LHCN-M2 (cell line): ENCODE results near the gene SHISA4. TPM values are rescaled to one million over a fixed set of nuclear protein-coding genes. Genes with fewer than 3 reads are reported as not detected.
A peak's percentile ranks its signal among the peaks of the same experiment; 100 is the strongest.
"Not testable (repeated sequence)": the region's sequence is repeated elsewhere in the genome, so short reads cannot be mapped to it uniquely, and the experiment has no call there.

ENCODE experiments used
- DNase-seq: peaks from one replicate; pipeline ENCODE4 v3.0.0-alpha.2; 2012; ENCODE audit warnings: low read depth
- total RNA-seq: library from RNA; depleted of rRNA; stranded (reverse); fragments of >200 nt; gene quantifications from 2 replicates; pipeline ENCODE4 v1.2.3, GENCODE V29; 2014

The SHISA4 gene
- total RNA-seq, 1 experiment from 2014 or later = 30.6 TPM

DNA sequence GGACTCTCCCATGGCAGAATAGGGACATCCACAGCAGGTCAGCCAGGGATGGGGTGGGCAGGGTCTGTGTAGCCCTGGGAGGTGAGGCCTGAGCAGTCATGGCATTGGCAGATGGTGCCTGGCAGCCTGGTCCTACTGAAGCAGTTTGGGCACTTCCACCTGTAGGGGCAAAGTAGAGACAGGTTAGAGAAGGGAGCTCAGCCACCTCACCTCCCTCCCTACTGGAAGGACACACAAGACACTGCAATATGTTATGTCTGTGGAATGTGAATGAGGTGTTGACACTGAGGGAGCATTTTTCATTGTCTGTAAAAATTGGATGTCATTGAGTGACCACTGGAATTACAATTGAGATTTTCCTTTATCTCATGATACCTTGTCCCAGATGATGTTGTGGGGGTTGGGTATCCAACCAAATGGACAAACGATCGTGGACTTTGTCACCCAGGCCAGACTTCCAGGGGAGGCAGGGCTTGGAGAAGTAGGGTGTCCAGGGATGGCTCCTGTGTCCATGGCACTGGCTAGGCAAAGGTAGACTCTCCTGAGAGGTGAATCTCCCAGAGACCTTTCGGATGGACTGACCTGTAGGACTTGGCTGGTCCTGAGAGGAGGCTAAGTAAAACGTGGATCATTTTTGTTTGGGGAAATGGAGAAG is 9.7 kb downstream of the SHISA4 start:
- DNase-seq = no peak

DNA sequence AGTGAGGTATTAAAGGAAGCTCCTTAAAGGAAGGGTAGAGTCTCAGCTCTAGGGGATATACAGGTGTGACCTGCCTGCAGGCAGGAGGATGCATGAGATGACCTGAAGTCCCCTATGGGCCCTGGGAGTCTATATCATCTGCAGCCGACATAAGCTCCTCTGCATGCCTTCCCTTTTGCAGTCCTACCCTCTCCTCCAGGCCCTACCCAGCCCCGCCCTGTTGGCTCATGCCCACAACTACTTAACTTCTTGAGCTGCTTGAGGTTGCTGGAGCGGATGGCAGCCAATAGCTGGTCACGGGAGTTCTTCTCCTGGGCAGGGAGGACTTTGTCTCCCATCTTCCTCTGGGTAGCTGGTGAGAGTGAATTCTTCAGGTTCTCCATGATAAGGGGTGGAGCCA is 10.3 kb downstream of the SHISA4 start:
- DNase-seq = no peak

DNA sequence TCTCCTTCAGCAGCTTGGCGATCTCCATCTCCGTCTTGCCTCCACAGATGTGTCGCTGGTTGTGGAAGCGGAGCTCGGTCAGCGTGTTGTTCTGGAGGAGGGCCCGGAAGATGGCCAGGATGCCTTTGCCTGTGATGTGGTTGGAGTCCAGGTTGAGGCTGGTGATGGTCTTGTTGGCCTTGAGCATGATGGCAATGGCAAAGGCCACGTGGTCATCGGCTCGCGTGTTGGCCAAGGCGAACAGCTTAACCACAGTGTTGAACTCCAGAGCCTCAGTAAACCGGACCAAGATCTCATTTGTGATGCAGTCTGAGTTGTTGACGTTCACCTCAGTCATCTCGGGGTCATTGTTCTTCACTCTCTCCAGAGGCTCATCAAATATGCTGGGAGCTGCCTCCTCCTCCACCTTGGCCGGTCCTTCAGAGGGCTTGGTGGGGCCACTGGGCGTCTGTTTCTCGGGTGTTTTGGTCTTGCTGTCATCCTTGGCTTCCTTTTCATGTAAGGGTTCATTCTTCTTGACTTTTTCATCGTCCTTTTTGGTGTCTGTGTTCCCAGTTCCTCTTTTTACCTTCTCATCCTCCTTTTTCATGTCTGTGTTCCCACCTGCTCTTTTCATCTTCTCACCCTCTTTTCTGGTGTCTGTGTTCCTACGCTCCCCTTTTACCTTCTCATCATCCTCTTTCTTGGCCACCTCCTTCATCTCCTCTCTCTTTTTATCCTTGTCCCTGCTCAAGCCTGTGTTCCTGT is 11.2 kb downstream of the SHISA4 start:
- DNase-seq = no peak

DNA sequence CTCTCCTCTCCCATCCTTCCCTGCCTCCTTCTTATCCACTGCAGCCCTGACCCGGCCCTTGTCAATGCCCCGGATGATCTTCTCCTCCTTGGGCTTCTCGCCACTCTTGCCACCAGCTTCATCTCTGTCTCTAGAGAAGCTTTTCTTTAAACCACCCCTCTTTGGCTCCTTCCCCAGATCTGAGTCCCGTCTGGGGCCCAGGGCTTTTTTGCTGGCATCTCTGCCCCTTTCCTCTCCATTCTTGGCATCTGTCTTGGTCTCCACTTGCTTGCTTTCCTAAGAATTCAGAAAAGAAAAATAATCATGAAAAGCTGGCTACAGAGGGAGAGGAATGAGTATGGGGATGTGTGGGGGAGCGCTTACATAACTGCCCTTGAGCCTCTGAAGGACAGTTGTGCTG is 11.8 kb downstream of the SHISA4 start:
- no peak for DNase-seq

DNA sequence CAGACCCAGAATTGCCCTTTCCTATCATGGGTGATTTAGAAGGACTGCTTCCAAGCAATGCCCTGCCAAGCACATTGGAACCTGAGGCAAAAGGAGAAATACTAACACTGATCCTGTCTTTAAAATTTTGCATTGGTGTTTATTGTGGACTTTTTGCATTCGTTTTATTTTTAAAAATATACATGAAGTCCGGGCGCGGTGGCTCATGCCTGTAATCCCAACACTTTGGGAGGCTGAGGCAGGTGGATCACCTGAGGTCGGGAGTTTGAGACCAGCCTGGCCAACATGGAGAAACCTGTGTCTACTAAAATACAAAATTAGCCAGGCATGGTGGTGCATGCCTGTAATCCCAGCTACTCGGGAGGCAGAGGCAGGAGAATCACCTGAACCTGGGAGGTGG is 12.3 kb downstream of the SHISA4 start:
- DNase-seq = not testable (repeated sequence)

DNA sequence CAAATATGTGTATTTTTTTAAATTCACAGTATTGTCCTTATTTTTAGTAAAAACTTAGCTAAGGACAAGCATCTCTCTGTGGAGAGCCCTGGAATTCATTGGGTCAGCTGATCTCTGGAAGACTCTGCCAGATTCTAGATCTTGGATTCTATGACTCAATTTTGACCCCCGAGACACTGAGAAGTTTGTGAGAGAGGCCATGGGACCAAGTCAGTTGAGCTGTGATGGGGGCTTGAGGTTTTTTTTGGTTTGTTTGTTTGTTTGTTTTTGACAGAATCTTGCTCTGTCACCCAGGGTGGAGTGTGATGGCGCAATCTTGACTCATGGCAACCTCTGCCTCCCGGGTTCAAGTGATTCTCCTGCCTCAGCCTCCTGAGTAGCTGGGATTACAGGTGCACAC is 13.5 kb downstream of the SHISA4 start:
- peak; percentile 34 for DNase-seq

DNA sequence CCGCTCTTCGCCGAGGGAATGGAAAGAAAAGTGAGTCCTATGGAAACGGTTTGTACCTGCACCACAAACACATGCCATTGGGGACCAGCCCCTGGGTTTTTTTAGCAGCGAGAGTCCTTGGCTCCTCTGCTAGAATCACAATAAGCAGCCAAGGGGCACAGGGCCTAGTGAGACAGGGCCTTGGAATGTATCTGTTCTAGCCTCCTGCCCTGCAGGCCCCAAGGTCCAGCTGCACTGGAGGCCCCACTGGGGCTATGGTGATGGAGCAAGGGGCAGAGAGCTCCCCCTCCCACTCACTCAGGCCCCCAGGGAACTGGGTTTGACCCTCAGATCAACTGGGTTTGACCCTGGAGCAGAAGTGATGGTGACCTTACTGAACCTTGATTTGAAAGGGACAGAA is 14.4 kb downstream of the SHISA4 start:
- DNase-seq = peak; percentile 39

DNA sequence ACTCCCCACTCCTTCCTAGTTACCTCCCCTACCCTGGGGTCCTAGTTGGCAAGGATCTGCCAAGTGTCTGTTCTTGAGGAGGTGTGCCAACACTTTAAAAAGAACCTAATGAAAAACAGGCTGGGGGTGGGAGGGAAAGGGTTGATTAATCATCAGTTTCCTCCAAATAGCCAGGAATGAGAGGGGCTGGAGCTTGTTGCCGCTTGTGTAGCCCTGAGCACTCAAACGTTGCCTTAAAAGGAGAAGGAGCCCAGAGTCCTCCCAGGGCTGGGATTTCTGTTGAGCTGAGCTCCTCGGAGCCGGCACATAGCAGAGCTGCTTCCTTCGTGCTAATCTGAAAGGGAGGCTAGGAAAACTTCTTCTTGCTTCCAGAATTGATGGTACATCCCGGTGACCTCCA is 15.9 kb downstream of the SHISA4 start:
- DNase-seq = peak; percentile 40

DNA sequence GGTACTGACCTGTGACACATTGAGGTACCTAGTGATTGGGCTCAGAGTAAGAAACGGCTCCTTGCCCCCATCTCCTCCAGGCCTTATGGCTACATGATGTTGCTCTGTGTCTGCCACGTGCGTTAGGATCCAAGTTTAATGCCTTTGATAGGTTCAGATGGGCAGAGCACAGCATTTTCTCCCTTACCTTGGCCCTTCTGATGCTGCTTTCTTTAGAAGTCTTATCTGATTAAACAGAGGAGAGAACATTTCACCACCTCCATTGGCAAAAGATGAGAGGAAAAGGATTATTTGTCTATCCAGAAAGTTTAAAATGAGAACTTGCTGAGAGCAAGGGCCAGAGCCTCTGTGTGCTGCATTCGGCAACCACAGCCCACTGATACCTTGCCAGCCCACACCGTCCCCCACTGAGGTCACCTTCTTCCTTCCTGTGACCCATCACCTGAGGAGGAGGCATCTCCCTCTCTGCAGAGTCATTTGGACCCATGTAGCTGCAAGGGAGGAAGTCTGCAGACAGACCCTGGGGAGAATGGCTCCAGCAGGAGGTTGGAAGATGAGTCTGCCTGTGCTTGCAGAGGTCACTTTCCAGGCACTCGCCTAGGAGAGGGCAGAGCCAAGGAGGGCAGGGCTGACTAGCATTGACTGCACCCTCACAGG is 16.7 kb downstream of the SHISA4 start:
- DNase-seq = no peak

DNA sequence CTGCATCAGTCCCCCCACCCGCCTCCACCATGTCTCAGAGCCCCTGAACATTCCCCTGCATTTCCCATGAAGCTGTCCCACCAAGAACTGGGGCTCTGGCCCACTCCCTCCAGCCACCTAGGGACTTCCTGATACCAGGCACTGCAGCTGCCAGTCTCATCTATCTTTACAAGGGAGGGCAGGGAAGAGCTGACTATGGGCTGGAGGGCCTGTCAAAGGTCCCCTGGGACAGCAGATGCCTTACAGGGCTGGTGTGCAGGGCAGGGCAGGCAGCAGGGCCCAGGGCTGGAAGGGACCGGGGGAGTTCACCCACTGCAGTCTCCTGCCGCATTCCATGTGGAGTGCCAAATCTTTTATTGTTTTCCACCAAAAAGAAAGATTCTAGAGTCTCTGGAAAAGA is 17.6 kb downstream of the SHISA4 start:
- peak; percentile 52 for DNase-seq

DNA sequence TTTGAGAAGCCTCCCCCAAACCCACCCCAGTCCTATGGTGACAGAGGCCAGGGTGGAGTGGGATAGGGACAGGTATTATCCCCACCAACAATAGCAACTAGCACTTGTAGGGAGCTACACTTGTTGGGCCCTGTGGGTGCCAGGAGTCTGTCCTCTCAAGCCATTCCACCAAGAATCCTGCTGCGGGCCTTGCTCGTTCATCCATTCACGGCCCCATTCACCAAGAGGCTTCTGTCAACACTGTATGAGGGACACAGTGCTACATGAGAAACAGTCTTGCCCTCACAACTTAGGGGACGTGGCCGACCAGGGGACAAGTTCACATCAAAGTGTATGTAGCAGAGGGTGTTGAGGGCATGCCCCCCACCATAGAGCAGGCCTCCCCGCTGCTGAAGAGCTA is 18.9 kb downstream of the SHISA4 start:
- no peak for DNase-seq

DNA sequence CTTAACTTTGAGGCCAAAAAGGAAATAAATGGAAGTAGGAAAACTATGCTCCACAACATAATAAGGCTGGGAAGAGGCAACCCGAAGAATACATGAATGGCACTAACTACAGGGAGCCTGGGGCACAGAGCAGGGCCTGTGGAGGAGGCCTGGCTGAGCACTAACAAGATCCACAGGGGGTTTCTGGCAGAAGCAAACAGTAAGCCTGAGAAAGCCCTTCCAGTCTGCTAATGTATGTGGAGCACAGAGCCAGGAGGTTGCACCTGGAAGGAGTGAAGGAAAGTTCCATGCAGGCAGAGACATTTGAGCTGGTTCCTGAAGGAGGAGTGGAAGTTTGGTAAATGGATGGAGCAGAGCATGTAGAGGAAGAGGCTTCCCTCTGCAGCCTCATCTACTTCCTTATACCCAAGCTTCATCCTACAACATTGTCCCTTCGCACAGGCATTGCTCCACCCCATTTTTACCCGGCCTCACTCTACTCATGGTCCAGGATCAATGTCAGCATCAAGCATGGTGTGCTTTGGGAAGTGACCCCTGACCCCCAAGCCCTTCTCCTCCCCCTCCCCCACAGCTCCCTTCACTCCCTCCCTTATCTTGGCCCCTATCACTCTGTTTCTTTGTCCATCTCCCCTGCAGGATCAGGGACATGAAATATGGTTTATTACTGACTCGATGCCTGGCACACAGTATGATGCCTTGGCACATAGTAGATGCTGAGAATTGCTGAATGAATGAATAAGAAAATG is 23.3 kb downstream of the SHISA4 start:
- no peak for DNase-seq

DNA sequence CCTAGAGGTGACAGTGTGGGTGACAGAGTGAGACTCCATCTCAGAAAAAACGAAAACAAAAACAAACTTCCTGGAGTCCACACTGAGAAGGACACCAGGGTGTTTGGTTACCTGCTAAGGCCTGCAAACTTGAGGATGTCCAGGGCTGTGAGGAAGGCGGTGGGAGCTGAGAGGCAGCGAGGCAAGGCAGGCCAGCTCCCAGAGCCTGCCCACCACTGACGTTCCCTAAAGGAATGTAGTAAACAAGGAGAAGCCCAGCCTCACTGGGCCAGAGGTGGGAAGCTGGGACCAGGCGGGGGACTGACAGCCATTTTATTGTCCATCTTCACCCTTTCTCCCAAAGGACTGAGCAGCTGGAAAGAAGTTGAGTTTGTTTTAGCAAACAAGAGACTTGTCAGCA is 24.1 kb downstream of the SHISA4 start:
- DNase-seq = no peak

DNA sequence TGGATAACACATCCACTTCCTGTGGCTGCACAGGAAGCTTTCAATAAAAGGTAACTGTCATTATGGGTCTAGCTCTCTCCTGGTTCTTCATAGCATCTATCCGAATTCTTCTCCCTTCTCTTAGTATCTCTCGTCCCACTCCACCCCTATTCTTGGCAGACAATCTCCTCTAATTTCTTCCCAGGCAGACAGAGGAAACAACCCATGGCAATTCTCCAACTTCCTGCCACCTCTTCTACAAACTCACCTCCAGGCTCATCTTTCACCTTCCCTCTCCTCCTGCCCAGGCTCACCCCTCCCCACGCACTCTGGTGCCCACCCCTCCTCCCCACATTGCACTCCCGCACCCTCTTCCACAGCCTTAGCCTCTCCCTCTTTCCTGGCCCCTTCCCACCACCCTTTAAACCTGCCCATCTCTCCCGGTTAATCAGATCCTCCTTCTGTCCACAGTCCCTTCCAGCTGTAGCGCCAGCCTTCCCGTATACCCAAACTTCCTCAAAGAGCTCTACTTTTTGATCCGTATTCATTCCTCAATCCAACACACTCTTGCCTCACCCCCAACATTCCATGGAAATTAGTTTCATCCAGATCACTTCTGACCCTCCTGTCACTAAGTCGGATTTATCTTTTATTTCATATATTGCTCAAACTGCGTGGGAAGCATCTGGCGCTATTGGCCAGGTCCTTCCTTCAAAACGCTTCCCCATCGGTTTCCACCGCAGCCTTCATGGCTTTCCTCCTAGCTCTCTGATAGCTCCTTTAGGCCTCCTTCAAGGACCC is 25.9 kb downstream of the SHISA4 start:
- no peak for DNase-seq

DNA sequence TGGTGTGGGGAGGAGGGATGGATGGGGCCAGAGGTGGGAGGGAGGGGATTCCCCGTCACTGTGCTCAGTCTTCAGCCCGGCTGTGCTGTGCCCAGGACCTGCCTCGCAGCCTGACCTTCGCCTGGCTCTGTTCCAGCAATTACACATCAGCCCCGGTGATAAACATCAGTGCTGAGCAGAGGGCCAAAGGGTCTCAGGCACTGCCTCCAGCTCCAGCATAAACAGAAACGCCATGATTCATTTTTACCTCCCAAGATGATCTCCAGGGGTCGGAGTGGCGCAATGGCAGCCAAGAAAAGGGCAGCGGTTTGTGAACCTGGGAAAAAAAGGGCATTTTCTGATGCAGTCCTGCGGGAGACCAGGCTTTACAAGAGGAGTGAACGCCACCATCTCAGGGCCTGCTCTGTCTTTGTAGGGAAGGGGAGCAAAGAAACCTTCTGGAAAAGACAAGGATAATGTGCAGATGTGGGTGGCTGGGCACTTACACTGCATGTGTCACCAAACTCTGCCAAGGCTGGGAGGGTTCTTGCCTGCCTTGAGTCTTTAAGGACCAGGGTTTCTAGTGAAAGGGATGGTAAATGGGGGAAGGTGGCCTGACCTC is 28.1 kb downstream of the SHISA4 start:
- peak; percentile 79 for DNase-seq

DNA sequence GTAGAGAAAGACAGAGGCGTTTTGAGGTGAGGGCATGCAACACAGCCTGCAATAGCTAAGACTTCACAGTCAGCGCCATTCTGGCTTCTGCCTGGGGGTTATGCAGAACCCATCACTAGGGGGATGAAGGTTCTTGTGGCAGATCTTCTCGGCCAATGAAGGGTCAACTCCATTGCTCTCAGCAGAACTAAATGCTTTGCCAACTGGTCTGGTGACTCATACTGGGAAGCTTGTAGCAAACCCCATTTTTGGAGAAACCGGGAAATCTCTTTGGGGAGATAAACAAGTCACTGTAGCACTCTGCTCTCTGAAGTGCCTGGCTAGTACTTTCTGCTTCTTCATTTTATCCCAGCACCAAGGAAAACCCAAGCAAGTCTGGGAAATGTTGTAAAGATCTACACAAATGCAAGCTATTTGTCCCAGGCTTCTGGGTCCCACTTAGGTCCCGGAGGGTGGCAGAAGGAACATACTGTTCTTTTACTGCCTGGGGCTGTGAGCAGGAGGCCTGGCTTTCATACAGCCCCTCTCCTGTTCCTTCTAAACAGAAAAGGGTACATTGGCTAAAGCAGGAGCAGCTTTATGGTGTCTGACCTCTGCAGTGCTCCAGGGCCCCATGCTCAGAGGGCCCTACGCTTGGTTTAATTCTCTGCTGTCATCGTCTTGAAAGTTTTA is 28.8 kb downstream of the SHISA4 start:
- peak; percentile 91 for DNase-seq

DNA sequence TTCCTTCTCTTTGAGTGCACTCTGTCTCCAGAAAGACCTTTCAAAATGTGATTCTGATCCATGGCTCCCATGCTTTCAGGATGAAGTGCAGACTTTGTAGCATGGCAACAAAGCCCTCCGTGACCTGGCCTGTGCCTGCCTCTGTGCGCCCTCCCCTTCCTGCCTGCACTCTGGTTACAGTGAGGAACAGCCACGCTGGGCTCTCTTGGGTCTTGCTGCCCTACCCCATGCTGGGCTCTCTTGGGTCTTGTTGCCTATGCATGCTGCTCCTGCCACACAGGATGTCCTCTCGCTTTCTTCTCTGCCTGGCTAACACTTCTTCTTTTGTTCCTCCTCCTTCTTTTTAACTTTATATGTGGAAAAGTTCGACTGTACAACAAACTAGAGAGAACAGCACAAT is 29.6 kb downstream of the SHISA4 start:
- no peak for DNase-seq

DNA sequence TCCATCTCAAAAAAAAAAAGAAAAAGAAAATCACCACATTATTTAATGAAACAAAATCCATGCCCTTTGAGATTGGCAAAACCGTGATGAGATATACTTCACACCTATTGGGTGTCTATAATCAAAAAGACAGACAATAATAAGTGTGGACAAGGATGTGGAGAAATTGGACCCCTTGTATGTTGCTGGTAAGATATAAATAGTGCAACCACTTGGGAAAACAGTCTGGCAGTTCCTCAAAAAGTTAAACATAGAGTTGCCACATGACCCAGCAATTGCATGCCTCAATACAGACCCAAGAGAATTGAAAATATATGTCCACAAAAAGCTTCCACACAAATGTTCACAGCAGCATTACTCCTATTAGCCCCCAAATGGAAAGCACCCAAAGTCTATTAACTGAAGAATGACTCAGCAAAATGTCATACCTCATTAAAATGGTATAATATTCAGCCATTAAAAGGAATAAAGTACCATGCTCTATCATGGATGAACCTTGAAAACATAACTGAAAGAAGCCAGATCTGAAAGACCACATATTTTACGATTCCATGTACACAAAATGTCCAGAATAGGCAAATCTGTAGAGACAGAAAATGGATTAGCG is 33.4 kb downstream of the SHISA4 start:
- no peak for DNase-seq

DNA sequence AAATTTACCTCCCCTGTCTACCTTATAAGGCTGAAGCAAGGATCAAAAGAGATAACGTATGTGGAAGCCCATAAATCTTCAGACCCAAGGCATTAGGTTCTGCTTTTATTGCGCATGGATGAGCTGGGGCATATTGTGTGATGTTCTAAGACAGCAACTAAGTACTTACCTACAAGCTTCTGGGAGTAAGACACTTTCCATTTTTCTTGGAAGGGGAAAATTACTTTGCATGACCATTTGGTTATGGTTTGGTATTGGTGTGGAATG is 36.5 kb downstream of the SHISA4 start:
- no peak for DNase-seq

DNA sequence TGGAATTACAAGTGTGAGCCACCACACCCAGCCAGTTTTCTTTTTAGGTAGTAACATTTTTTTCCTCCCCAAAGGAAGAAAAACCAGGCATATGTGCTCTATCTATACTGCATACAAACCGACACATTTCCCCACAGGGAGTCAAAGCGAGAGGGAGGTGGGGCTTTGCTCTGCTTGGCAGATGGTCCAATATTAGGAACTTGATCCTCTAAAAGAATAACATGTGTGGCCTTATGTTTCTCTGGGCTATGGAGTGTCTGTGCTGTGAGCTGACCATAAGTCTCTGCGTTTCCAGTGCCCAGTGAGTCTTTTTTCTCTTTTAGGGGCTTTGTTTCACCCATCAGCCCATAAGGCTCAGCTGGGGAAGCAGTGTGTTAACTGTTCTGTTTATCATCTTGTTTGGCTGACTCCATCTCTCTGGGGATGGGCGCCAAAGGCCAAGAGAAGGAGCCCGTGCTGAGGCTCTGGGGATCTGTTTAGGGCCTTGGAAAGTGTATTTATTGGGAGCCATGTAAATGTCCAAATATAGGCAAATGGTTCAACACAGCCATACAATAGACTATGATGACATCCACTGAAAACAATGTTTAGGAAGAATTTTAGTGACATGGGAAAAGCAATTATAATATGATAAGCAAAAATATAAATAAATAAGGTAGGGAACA is 37.4 kb downstream of the SHISA4 start:
- DNase-seq = no peak
